Motor neuron (in vitro differentiated cells): Measurements from ENCODE around the gene ZRANB3. TPM values are rescaled to one million over a fixed set of nuclear protein-coding genes. Genes with fewer than 3 reads are reported as not detected.
A peak's percentile ranks its signal among the peaks of the same experiment; 100 is the strongest.

ENCODE experiments used
- ATAC-seq, 8 experiments: fragments of 200-7000 bp; cut with Tn5 transposase; replicated peaks in 6 of 8; 2 replicates each; pipeline ENCODE4 v1.8.0; 2021; ENCODE audit warnings: mild to moderate bottlenecking in 8 of 8, moderate library complexity in 8 of 8
- H3K27ac ChIP-seq, 2 donors: fragments of 250-450 bp; sonication (Bioruptor Pico); 2 replicates each; pipeline ENCODE4 v1.9.0; 2021; ENCODE audit warnings: antibody characterized with exemption in 2 of 2, mild to moderate bottlenecking in 2 of 2, moderate library complexity in 1 of 2
- H3K4me1 ChIP-seq, 2 donors: fragments of 250-450 bp; sonication (Bioruptor Pico); replicated peaks in 1 of 2; 2 replicates each; pipeline ENCODE4 v1.6.1; 2021; ENCODE audit warnings: antibody characterized with exemption in 2 of 2, mild to moderate bottlenecking in 2 of 2, moderate library complexity in 1 of 2
- H3K4me3 ChIP-seq, 5 donors: fragments of 250-450 bp; sonication (Bioruptor Pico); 2 replicates each; pipeline ENCODE4 v1.9.0; 2021; ENCODE audit warnings: antibody characterized with exemption in 5 of 5, mild to moderate bottlenecking in 5 of 5, moderate library complexity in 4 of 5
- WGBS, 10 experiments: fragments of 450-650 bp; shearing (Covaris generic); methylation state at CpG; one replicate each; pipeline ENCODE4 v1.0.0; 2022; 5-methylcytosine and 5-hydroxymethylcytosine counted together
- in situ Hi-C, 9 experiments: fragments of 400-800 bp; cut with MboI; loops; one replicate each; pipeline ENCODE4 v1.15.0; 2021; ENCODE audit warnings: low sequenced_read_pairs in 9 of 9, low pct_unique_long_range_greater_than_20kb in 2 of 9; ENCODE audit not compliant: unreplicated experiment in 9 of 9
- total RNA-seq, 8 experiments: library from RNA; unstranded; fragments of 300-600 nt; gene quantifications; 2 replicates each; pipeline versions ENCODE4 v1.2.3 to v1.2.4, GENCODE V29; 2022

ZRANB3 gene
- total RNA-seq, 8 experiments from 2014 or later: 6.3 to 18.2 (median 9.6) TPM

GRCh38 chr2:135174810-135175093, 356.3 kb downstream of the ZRANB3 start:
- H3K4me3 ChIP-seq: no peak overlapping the region
- in situ Hi-C loops: no loop called here
- ATAC-seq: no peak
- H3K27ac ChIP-seq: no peak overlapping the region
- H3K4me1 ChIP-seq: no peaks in the 10 kb centered on the region
- WGBS, 10 experiments: 85 to 100% (median 95%) methylated on average over 2 to 4 of the region's 6 CpGs; no CpG with 5 or more reads in 5 of the 10 experiments

GRCh38 chr2:135174049-135174809, 356.8 kb downstream of the ZRANB3 start:
- Histone ChIP-seq H3K4me1 (no peaks in the 10 kb centered on the region), H3K27ac (no peak overlapping the region), H3K4me3 (no peak overlapping the region)
- in situ Hi-C loops: no loop called here
- 83 to 100% (median 96%) methylated on average over 1 to 5 of the region's 9 CpGs; no CpG with 5 or more reads in 5 of the 10 experiments for WGBS, 10 experiments
- no peak for ATAC-seq

GRCh38 chr2:135169900-135170753, 360.9 kb downstream of the ZRANB3 start:
- WGBS, 10 experiments: 78 to 91% (median 85%) methylated on average over 4 to 10 of the region's 11 CpGs; no CpG with 5 or more reads in 1 of the 10 experiments
- no peak overlapping the region for H3K27ac ChIP-seq
- in situ Hi-C loops: no loop called here

GRCh38 chr2:135168204-135168856, 362.7 kb downstream of the ZRANB3 start:
- in situ Hi-C loops: no loop called here
- no peaks in the 10 kb centered on the region for H3K4me1 ChIP-seq
- 43 to 97% (median 63%) methylated on average over 3 to 7 of the region's 11 CpGs; no CpG with 5 or more reads in 2 of the 10 experiments for WGBS, 10 experiments
- no peak overlapping the region for H3K4me3 ChIP-seq
- ATAC-seq: peak in 6 of 8 experiments; percentile 48 to 92 (median 66)
- no peak overlapping the region for H3K27ac ChIP-seq

More at GRCh38 chr2:135169900-135170753, 360.9 kb downstream of the ZRANB3 start:
- Histone ChIP-seq H3K4me3 (no peak overlapping the region), H3K4me1 (no peaks in the 10 kb centered on the region)
- no peak for ATAC-seq

- ATAC-seq: peak in 2 of 8 experiments; percentile 6 to 8
- no peaks in the 10 kb centered on the region for H3K4me1 ChIP-seq
- no peak overlapping the region for H3K27ac ChIP-seq
- H3K4me3 ChIP-seq: no peak overlapping the region
- 86 to 100% (median 100%) methylated on average over 1 of the region's 1 CpG; no CpG with 5 or more reads in 1 of the 10 experiments for WGBS, 10 experiments
- in situ Hi-C loops: no loop called here
Observed at GRCh38 chr2:135167273-135167672, 363.7 kb downstream of the ZRANB3 start.

GRCh38 chr2:135164431-135164830, 366.6 kb downstream of the ZRANB3 start:
- Histone ChIP-seq H3K27ac (no peak overlapping the region), H3K4me3 (no peak overlapping the region), H3K4me1 (no peaks in the 10 kb centered on the region)
- peak in 3 of 8 experiments; percentile 38 to 81 (median 58) for ATAC-seq
- 25 to 100% (median 91%) methylated on average over 1 to 3 of the region's 3 CpGs; no CpG with 5 or more reads in 2 of the 10 experiments for WGBS, 10 experiments
- in situ Hi-C loops: no loop called here

GRCh38 chr2:135163901-135164300, 367.1 kb downstream of the ZRANB3 start:
- Histone ChIP-seq H3K4me3 (no peak overlapping the region), H3K27ac (no peak overlapping the region), H3K4me1 (no peaks in the 10 kb centered on the region)
- in situ Hi-C loops: no loop called here
- ATAC-seq: no peak
- 83 to 100% (median 93%) methylated on average over 2 to 5 of the region's 5 CpGs; no CpG with 5 or more reads in 1 of the 10 experiments for WGBS, 10 experiments

GRCh38 chr2:135163306-135163705, 367.7 kb downstream of the ZRANB3 start:
- Histone ChIP-seq H3K27ac (no peak overlapping the region), H3K4me3 (no peak overlapping the region), H3K4me1 (no peaks in the 10 kb centered on the region)
- in situ Hi-C loops: no loop called here
- 83 to 100% (median 100%) methylated on average over 1 to 2 of the region's 2 CpGs; no CpG with 5 or more reads in 2 of the 10 experiments for WGBS, 10 experiments
- ATAC-seq: no peak

- ATAC-seq: no peak
- Histone ChIP-seq H3K4me3 (no peak overlapping the region), H3K4me1 (no peaks in the 10 kb centered on the region), H3K27ac (no peak overlapping the region)
- in situ Hi-C loops: no loop called here
- 67 to 100% (median 95%) methylated on average over 1 to 4 of the region's 4 CpGs for WGBS, 10 experiments
Observed at GRCh38 chr2:135162786-135163185, 368.2 kb downstream of the ZRANB3 start.

GRCh38 chr2:135162377-135162776, 368.6 kb downstream of the ZRANB3 start:
- Histone ChIP-seq H3K4me3 (no peak overlapping the region), H3K27ac (no peak overlapping the region), H3K4me1 (no peaks in the 10 kb centered on the region)
- WGBS, 10 experiments: 79 to 100% (median 97%) methylated on average over 1 to 5 of the region's 5 CpGs; no CpG with 5 or more reads in 3 of the 10 experiments
- in situ Hi-C loops: no loop called here
- no peak for ATAC-seq

GRCh38 chr2:135159191-135159590, 371.8 kb downstream of the ZRANB3 start:
- H3K27ac ChIP-seq: no peak overlapping the region
- WGBS, 10 experiments: 83 to 100% (median 100%) methylated on average over 1 to 2 of the region's 2 CpGs; no CpG with 5 or more reads in 3 of the 10 experiments
- H3K4me3 ChIP-seq: no peak overlapping the region
- in situ Hi-C loops: no loop called here
- H3K4me1 ChIP-seq: no peaks in the 10 kb centered on the region
- no peak for ATAC-seq

- 94 to 100% (median 100%) methylated on average over 1 to 3 of the region's 3 CpGs; no CpG with 5 or more reads in 1 of the 10 experiments for WGBS, 10 experiments
- in situ Hi-C loops: no loop called here
- H3K4me3 ChIP-seq: no peak overlapping the region
- no peaks in the 10 kb centered on the region for H3K4me1 ChIP-seq
- ATAC-seq: no peak
- no peak overlapping the region for H3K27ac ChIP-seq
Observed at GRCh38 chr2:135157856-135158255, 373.2 kb downstream of the ZRANB3 start.

GRCh38 chr2:135154962-135155361, 376.1 kb downstream of the ZRANB3 start:
- no peak for ATAC-seq
- in situ Hi-C loops: no loop called here
- Histone ChIP-seq H3K4me1 (no peaks in the 10 kb centered on the region), H3K4me3 (no peak overlapping the region), H3K27ac (no peak overlapping the region)
